GM21825 (cell line): ENCODE measurements around the gene POLR1F.

Source experiments
- ATAC-seq: cut with Tn5 transposase; IDR thresholded peaks from one replicate; pipeline ENCODE4 v1.9.1; 2021; ENCODE audit warnings: mild to moderate bottlenecking, moderate library complexity; ENCODE audit not compliant: unreplicated experiment

POLR1F gene

DNA sequence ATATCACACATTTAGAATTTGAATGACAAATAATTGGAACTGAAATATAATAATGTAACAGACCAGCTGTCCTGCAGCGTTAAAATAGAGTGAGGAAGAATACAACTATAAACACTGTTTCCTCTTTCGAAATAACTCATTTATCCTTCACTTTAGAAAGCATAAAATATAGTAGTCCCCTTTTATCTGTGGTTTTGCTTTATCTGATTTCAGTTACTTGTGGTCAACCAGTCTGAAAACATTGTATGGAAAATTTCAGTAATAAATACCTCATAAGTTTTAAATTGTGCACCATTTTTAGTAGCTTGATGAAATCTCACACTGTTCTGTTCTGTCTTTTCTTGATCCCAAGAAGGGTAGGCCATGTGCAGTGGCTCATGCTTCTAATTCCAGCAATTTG lies 31.7 kb downstream of the POLR1F start:
- ATAC-seq = no peak

DNA sequence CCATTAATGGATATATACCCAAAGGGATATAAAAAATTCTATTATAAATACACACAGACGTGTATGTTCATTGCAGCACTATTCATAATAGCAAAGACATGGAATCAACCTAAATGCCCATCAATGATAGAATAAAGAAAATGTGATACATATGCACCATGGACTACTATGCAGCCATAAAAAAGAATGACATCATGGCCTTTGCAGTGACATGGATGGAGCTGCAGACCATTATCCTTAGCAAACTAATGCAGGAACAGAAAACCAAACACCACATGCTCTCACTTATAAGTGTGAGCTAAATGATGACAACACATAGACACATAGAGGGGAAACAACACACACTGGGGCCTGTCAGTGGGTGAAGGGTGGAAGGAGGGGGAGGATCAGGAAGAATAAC lies 33.0 kb downstream of the POLR1F start:
- no peak for ATAC-seq

- no peak for ATAC-seq
Observed at GRCh38 chr7:19674266-19674960, 34.4 kb downstream of the POLR1F start.

GRCh38 chr7:19670806-19671205 lies 38.0 kb downstream of the POLR1F start:
- no peak for ATAC-seq

GRCh38 chr7:19665399-19666008 lies 43.3 kb downstream of the POLR1F start:
- peak; percentile 44 for ATAC-seq

GRCh38 chr7:19663816-19664462 lies 44.9 kb downstream of the POLR1F start:
- ATAC-seq = peak; percentile 97

- no peak for ATAC-seq
Observed at GRCh38 chr7:19648791-19649190, 60.0 kb downstream of the POLR1F start.
